Stimulated activated CD8-positive, alpha-beta memory T cell treated with anti-CD3 and anti-CD28 coated beads, Interleukin-7, amount 100 ng/mL, for 4 hours (primary cell): Measurements from ENCODE around the gene TFCP2L1.

Experiments
- DNase-seq, 2 donors: peaks; one replicate each; pipeline ENCODE4 v3.0.0-alpha.2; 2020; ENCODE audit warnings: low read depth in 2 of 2

The TFCP2L1 gene

GRCh38 chr2:121173112-121173511 is 111.9 kb downstream of the TFCP2L1 start:
- DNase-seq = no peak

- DNase-seq = no peak
Observed at GRCh38 chr2:121172456-121172855, 112.5 kb downstream of the TFCP2L1 start.

DNA sequence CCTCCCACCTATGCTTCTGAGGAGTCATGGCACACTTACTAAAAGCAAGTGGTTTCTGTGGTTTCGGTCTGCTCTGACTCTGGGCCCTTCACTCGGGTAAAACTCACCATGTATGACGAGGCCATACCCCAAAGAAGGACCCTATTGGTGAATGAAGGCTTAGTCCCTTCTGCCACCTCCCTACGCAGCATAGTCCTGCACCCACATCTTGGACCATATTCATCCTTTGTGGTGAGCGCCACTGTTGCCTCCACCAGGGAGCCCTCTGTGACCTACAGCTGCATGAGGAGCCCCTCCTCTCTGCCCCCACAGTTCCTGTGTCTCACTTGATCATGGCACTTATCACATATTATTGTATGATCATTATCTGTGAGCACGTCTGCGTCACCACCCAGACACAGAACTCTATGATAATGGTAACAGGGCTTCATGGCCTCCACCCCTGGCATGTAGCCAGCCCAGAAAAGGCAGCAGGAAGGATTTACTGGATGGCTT is 113.3 kb downstream of the TFCP2L1 start:
- no peak for DNase-seq

- DNase-seq = no peak
Observed at GRCh38 chr2:121170577-121170976, 114.4 kb downstream of the TFCP2L1 start.

GRCh38 chr2:121167411-121167810 is 117.6 kb downstream of the TFCP2L1 start:
- DNase-seq = no peak
